GM12874 (cell line): Measurements from ENCODE around the gene OCRL.

Experiments used
- TF ChIP-seq, protein P1 (sequence below): IDR thresholded peaks from 2 replicates; pipeline ENCODE4 v1.5.1; 2011; ENCODE audit warnings: low read depth, mild to moderate bottlenecking, control low read depth, low read length, moderate library complexity; ENCODE audit not compliant: insufficient read depth

The OCRL gene

DNA sequence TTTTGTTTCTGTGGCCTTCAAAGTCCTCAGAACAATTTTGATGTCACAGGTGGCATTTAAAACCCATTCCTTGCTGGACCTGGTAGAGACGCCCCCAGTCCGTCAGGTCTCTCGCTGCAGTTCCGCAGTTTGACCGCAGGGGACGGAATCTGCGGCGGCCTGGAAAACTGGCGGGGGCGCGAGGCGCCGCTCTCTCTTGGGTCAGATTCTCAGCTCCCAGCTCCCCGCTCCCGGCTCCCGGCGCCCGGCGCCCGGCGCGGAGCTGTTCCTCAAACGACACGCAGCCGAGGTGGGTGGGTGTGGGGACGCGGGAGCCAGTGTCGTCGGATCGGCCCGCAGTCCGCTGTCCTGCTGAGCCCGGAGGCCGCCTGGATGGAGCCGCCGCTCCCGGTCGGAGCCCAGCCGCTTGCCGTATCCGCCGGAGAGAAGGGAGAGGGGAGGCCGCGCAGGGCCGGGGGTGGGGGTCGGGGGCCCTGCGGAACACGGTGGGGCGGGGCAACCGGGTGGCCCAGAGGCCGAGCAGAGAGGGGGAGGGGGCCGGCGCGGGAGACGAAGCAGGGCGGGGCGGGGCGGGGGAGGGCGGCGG lies at the start of gene OCRL:
OCRL (plus strand) TSS at position 192 of the 586 bp plus-strand sequence; CDS start at position 373, 181 bp downstream.
- TF ChIP-seq, protein P1, sequence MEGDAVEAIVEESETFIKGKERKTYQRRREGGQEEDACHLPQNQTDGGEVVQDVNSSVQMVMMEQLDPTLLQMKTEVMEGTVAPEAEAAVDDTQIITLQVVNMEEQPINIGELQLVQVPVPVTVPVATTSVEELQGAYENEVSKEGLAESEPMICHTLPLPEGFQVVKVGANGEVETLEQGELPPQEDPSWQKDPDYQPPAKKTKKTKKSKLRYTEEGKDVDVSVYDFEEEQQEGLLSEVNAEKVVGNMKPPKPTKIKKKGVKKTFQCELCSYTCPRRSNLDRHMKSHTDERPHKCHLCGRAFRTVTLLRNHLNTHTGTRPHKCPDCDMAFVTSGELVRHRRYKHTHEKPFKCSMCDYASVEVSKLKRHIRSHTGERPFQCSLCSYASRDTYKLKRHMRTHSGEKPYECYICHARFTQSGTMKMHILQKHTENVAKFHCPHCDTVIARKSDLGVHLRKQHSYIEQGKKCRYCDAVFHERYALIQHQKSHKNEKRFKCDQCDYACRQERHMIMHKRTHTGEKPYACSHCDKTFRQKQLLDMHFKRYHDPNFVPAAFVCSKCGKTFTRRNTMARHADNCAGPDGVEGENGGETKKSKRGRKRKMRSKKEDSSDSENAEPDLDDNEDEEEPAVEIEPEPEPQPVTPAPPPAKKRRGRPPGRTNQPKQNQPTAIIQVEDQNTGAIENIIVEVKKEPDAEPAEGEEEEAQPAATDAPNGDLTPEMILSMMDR = peak; percentile 80

DNA sequence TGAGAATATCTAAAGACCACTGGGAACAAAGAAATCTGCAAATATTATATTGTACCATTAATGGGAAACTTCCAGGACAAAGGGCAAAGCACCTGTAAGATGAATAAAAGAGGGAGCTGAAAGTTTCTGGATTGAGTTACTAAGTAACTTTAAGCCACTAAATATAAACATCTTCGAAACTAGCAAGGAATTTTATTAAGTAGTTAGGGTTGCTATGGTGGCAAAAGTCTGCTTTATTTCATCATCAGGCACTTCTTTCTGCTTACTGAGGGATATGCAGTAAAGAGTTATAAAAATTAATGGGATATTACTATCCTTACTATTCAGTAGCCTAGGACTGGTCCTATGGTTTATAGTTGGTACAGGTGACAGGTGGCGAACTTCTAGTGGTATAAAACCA lies 49.7 kb upstream of the OCRL start:
- TF ChIP-seq, protein P1 = no peak

DNA sequence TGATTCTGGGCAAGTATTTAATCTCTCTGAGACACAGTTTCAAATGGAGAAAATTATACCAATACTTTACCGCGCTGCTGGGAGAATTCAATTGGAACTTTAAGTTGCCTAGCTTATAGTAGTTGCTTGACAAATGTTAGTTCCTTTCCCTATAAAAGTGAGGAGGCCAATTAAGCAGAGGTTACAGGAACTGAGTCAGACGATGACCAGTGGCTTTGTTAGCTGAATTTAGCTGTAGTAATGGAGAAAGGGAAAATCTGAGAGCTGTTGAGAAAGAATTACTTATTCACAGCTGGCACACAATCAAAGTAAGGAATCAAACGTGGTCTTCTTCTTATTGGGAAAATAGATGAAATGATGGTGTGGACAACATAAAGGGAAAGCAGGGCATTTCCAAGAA lies 46.4 kb upstream of the OCRL start:
- TF ChIP-seq, protein P1 = no peak

DNA sequence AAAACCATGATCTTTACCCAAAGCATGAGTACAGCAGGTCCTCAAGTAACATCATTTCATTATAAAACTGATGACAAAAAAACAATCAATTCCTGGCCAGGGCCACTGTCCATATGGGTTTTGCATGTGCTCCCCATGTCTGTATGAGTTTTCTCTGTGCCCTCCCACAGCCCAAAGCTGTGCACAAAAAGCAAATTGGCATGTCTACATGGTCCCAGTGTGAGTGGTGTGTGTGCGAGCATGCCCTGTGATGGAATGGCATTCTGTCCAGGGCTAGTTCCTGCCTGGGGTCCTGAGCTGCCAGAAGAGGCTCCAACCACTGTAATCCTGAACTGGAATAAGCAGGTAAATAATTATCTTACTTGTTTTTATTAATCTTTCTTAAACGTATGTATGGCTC lies 45.2 kb upstream of the OCRL start:
- TF ChIP-seq, protein P1 = no peak

DNA sequence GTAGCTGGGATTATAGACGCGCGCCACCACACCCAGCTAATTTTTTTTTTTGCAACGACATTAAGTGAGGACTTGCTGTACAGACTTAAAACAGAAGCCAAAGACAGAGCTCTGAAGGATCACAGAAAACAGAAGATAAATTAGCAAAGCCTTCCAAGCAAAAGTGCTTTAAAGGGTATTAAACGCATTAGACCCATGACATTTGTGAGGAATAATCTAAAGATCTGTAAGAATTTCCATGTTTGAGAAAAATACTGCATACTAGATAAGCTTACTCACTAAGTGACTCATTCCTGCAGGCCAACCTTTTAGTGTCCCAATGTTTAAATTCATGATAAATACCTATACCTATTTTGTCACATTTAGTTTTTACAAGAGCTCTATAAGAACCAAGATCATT lies 44.2 kb upstream of the OCRL start:
- TF ChIP-seq, protein P1 = no peak

DNA sequence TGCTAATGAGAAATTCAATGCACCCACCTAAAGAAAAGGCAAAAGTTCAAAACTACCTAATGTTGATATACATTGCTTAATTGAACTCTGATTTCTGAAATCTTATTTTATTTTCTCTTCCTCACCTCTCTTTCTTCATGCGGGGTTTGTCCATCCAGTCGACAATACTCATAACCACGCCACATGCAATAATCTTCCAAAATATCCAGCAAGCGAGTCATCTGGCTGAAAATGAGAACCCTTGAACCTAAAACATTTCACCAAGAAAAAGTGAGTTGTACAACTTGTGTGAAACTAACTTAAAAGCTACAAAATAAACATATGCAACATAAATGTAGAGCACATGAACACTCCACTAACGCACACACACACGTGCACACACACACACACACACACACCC lies 43.4 kb upstream of the OCRL start:
- TF ChIP-seq, protein P1 = no peak

DNA sequence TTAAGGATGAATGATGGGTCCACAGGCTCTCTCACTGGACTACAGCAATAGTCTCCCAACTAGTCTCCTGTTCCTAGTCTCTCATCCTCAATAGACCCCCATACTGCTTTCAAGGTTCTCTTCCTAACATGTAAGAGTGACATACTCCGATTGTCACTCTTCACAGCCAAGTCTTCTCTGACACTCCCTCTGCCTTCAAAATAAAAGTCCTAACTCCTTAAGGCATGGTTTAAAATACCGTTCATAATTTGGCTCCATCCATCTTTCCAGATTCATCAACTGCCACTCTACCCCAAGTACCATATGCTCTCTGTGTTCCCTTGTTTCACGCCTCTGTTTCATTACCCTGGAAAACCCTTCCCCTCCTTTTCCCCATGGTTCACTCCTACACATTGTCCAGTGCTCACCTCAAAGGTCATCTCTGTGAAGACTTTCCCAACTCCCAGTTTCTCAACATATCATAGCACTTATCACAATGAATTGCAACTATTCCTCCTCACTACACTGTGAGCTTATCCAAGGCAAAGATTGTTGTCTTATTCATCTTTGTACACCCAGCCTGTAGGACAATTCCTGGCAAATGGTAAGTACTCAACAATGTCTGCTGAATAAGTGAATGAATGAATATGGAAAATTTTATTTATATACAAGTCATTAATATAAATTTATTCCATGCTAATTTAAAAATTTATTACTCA lies 42.8 kb upstream of the OCRL start:
- TF ChIP-seq, protein P1 = no peak
